ENCODE results near the gene GNL2.
"Not testable (repeated sequence)": the region's sequence is repeated elsewhere in the genome, so short reads cannot be mapped to it uniquely, and the experiment has no call there.

Gene GNL2

DNA sequence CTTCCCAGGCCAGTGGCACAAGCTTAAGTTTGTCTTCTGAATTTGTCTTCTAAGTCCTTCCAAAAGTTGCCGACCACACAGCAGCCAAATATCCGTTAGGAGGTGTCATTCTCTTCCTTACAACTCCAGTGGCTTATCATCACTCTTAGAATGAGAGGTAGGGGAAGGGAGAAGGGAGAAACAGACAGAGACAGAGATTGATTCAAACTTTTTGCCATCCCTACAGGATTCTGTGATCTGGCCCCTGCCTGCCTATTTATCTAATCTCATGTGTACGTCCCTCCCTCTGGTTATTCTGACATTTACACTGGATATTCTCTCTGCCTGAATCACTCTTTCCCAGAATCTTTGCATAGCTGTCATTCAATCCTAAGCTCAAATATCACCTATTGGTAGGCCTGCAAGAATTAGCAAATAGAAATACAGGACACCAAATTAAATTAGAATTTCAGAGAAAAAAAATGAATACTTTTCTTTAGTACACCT lies 488 bp upstream of the GNL2 start:
- TF ChIP-seq ZNF274 (IDR thresholded peaks at IDR 0.05; ENCODE audit: low read depth, low read length) = no peak
- H3K4me3 ChIP-seq (ENCODE audit: low read length) = peak overlapping the region; percentile 65; the same call in 1 of the 2 replicates

DNA sequence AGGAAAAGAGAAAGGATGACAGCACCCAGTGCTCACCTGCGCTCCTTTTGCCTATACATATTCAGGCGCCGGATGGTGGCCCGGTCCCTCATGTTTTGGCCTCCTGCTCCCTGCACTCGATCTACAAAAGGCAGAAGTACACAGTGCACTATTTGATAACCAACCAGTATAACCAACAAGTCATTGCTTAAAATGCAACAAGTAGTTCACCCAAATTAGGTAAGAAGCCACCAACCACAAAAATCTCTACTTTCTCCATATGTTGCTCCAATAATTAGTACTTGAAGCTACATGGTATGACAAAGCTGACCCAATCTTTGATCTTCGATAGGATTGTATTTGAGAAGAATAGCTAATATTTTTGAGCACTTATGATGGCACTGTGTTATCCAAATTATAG lies 2.0 kb downstream of the GNL2 start:
- H3K4me3 ChIP-seq (ENCODE audit: low read length) = no peak overlapping the region
- TF ChIP-seq ZNF274 (IDR thresholded peaks at IDR 0.05; ENCODE audit: low read depth, low read length) = no peak

DNA sequence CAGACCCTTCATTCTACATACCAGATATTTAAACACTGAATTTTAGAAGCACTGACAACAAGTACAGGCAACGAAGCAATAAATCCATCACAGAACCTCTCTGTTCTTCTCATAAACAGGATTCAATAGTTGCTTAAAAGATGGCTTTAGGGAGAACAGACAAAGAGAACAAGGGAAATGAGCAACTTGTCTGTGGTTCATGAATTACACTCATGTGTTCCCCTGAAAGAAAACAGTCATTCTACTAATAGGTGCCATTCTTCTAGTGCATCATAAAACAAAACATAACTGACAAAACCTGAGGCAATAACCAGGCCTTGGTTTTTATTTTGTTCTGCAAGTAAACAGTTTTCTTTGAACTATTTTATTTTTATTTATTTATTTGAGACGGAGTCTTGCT lies 6.8 kb downstream of the GNL2 start:
- H3K4me3 ChIP-seq (ENCODE audit: low read length) = no peak overlapping the region
- no peak for TF ChIP-seq ZNF274 (IDR thresholded peaks at IDR 0.05; ENCODE audit: low read depth, low read length)

DNA sequence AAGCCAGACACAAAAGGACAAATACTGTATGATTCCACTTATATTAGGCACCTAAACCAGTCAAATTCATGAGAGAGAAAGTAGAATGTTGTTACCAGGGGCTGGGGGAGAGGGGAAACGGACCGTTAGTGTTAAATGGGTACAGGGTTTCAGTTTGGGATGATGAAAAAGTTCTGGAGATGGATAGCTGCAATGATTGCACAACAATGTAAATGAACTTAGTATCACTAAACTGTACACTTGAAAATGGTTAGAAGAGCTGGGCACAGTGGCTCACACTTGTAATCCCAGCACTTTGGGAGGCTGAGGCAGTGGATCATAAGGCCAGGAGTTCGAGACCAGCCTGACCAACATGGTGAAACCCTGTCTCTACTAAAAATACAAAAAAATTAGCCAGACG lies 11.2 kb downstream of the GNL2 start:
- not testable (repeated sequence) for H3K4me3 ChIP-seq (ENCODE audit: low read length)

DNA sequence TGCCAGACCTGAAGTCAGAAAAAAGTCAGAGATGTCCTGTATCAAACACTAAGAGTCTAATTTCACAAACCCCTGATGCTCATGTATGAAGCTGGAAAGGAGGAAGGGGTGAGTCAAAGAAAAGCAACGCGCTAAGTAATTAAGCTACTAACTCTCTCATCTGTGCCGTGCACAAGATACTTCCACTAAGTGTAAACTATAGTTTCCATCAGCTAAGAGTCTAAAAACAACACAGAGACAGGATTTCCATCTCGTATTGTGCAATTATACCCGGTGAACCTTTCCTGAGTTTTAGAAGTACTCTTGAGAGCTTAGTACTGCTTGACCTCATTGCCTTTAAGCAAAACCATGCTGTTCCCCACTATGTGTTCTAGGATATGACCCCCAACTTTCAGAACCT lies 20.0 kb downstream of the GNL2 start:
- no peak for TF ChIP-seq ZNF274 (IDR thresholded peaks at IDR 0.05; ENCODE audit: low read depth, low read length)
- H3K4me3 ChIP-seq (ENCODE audit: low read length) = no peak overlapping the region

DNA sequence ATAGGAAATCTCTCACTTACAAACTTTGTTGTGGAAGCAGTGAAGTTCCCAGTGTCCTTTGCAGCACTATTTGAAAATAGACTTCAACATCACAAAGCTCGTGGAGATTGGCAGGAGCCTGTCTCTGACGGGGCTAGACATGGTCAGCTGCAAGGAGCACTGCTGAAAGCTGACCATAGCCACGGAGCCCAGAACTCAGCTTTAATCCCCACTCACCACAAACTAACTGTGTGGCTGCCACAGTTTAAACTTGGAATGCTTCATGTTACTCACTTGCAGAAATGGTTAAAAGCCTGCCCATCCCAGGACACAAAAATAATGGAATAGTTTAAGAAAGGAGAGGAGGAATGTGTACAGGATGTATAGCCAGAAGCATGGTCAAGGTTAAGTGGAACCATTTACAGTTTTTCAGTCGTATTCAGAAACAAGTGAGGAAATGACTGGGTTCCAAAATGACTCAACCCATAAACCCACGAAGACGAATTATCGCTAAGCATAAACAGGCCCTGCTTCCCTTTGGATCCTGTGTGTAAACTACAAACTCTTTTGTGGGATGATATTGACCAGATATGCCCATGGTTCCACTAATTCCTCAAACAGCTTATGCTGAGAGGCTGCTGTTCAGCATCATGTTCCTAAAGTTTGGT lies 20.8 kb downstream of the GNL2 start:
- no peak for TF ChIP-seq ZNF274 (IDR thresholded peaks at IDR 0.05; ENCODE audit: low read depth, low read length)
- no peak overlapping the region for H3K4me3 ChIP-seq (ENCODE audit: low read length)

DNA sequence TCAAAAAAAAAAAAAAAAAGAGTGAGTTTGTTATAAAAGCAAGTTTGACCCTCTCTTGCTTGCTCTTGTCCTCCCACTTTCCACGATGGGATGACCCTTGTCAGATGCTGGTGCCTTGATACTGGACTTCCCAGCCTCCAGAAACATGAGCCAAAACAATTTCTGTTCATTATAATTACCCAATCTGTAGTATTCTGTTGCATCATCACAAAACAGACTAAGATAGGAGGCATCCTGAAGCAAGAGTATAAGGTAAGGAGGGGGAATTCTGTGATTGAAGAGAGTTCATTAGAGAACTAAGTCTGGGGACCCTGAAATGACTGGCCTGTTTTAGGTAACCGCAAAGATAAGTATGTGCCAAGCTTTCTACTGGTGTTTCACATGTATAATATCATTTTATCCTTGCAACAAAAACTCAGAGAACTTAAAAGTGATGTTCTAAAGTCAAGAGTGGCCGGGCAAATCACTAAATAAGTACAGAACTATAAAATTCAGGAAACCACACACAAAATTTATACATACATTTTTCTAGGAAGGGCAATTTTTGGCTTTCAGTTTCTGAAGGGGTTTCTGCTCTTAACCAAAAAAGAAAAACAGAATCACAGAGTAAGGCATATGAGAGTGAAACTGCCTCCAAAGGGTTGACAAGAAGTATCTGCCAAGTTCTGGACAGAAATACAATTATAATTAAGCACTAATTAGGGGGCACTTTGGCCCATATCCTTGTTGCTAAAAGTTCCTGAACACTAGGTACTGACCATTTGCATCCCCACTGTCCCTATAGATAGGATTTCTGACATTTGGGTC lies 25.0 kb downstream of the GNL2 start:
- no peak overlapping the region for H3K4me3 ChIP-seq (ENCODE audit: low read length)
- TF ChIP-seq ZNF274 (IDR thresholded peaks at IDR 0.05; ENCODE audit: low read depth, low read length) = no peak

DNA sequence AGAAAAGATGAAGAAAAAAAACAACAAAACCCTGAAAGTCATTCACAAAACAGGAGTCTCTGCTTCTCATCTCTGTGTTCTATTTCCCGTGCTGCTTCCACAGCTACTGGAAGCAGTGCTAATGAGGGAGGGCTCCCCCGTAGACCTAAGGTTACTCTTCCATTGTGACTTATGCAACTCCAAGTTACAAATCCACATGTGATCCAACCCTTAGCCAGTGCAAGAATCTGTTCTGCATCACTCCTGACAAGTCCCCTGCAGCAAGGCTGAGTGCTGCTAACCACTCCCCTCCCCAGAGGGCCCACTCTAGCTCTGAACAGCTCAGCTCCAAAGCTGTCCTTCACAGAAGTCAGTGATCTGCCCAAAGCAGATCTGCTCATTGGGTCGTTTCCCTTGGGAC lies 28.7 kb downstream of the GNL2 start:
- H3K4me3 ChIP-seq (ENCODE audit: low read length) = no peak overlapping the region
- TF ChIP-seq ZNF274 (IDR thresholded peaks at IDR 0.05; ENCODE audit: low read depth, low read length) = no peak

DNA sequence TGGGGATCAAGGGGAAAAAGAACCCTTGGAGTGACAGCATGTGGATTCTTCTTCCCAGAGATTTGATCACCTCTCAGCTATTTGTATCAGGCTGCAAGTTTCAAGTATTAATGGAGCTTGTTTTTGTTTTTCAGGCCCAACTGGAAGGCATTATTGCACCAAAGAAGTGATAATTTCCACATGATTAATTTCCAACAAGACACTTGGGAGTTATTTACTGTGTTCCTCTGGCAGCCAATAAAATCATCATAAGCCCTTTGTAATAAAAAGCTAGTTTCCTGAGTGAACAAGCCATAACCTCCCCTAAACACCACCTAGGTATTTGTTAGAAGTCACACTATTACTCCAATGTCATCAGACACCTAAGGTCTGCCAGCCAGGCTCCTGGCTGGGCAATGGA lies 30.8 kb downstream of the GNL2 start:
- no peak overlapping the region for H3K4me3 ChIP-seq (ENCODE audit: low read length)
- no peak for TF ChIP-seq ZNF274 (IDR thresholded peaks at IDR 0.05; ENCODE audit: low read depth, low read length)

DNA sequence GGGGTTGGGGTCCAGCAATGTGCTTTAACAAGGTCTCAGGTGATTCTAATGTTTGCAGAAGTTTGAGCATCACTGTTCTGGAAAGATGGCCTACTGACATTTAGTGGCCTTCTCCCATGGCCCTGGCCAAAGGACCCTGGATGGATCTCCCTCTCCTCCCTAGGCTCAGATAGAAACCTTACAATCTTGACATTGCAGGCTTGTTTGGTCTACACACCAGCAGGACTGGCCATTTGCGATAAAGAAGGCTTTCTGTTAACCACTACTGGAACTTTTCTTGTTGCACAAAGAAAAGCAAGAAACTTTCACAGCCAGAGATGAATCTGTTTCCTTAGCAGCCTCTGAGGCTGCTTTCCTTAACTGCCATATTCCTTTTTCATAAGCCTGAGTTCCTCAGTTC lies 32.8 kb downstream of the GNL2 start:
- H3K4me3 ChIP-seq (ENCODE audit: low read length) = no peak overlapping the region
- TF ChIP-seq ZNF274 (IDR thresholded peaks at IDR 0.05; ENCODE audit: low read depth, low read length) = no peak

DNA sequence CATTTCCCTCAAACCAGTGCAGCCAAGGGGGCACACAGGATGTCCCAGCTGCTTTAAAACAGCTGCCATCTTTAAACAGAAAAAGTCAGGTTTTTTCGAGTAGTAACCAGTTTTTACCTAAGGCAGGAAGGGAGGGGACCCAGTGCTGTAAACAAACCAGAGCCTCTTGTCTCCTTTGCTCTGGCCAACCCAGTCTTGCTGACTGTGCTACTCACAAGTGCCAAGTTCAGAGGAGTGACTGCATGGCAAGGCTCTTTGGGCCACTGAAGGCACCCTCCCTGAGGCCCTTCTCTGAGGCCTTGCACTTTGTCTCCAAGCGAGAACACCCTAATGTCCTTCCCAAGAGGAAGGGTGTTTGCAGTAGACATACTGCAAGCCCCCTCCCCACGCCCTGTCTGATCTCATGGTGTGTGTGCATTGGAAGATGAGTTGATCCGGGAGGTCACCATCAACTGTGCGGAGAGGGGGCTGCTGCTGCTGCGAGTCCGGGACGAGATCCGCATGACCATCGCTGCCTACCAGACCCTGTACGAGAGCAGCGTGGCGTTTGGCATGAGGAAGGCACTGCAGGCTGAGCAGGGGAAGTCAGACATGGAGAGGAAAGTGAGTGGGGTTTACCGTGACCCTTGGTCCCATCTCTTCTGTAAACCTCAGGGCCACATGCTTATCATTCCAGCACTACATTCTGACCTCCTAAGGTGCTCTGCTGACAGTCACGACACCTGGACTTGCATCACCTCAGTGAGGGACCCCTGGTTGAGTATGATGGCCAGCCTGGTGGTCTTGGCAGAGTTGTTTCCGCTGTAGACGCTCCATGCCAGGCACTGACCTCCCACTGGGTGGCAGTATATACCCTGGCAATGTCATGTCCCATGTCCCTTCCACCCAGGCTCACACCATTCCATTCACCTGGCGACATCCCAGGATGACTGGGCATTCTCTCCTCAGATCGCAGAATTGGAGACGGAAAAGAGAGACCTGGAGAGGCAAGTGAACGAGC lies 34.3 kb downstream of the GNL2 start:
- no peak for TF ChIP-seq ZNF274 (IDR thresholded peaks at IDR 0.05; ENCODE audit: low read depth, low read length)
- no peak overlapping the region for H3K4me3 ChIP-seq (ENCODE audit: low read length)

DNA sequence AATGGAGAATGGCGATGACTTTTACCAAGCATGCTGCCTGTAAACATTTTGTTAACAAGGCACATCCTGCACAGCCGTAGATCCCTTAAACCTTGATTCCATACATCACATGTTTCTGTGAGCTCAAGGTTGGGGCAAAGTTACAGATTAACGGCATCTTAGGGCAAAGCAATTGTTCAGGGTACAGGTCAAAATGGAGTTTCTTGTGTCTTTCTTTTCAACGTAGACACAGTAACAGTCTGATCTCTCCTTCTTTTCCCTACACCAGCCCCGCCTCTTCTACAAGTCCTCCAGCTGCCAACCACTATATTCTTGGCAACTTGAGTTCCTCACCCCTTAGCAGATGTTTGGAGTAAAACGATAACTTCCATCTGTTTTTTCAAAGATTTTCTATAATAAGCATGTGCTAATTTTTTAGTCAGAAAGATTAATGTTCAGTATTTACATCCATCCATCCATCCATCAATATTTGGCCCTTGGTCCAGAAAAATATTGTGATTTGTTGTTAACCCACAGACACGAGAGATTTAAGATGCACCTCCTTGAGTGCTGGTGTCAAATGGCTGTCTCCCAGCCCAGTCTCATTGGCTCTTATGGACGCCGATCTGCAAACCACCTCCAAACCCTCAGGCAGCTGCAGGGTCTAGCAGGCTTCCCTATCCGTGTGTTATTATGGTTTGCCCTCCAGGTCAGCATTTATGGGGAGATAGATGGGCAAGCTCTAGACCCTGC lies 35.2 kb downstream of the GNL2 start:
- TF ChIP-seq ZNF274 (IDR thresholded peaks at IDR 0.05; ENCODE audit: low read depth, low read length) = no peak
- no peak overlapping the region for H3K4me3 ChIP-seq (ENCODE audit: low read length)

DNA sequence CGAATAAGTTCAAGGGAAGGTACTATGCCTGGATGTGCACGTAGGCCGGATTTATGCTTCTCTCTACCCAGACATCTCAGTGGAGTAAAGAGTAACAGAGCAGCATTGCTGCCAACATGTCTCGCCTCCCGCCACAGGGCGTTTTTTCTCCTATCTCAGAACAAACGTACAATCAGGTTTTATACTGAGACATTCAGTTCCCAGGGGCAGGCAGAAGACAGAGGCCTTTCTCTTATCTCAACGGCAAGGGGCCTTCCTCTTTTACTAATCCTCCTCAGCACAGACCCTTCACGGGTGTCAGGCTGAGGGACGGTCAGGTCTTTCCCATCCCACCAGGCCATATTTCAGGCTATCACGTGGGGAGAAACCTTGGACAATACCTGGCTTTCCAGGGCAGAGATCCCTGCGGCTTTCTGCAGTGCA lies 35.8 kb downstream of the GNL2 start:
- H3K4me3 ChIP-seq (ENCODE audit: low read length) = not testable (repeated sequence)

DNA sequence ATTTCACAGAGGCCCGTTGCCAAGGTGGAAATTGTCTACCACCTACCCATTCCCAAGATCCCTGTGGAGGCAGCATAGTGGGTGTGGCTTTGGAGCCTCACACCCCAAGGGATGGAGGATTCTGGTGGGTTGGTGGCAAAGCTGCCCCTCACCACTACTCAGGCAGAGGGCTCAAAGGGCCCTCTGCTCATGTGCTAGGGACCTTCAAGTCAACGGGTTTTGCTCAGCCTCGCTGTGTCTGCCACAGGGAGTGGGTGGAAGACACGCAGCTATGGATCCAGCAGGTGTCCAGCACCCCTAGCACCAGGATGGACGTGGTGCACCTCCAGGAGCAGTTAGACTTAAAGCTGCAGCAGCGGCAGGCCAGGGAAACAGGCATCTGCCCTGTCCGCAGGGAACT lies 36.7 kb downstream of the GNL2 start:
- no peak overlapping the region for H3K4me3 ChIP-seq (ENCODE audit: low read length)
- TF ChIP-seq ZNF274 (IDR thresholded peaks at IDR 0.05; ENCODE audit: low read depth, low read length) = no peak

All from GM08714 (cell line).